AML-193 (cell line): Measurements from ENCODE around the gene CPT2.
"Not testable (repeated sequence)": the region's sequence is repeated elsewhere in the genome, so short reads cannot be mapped to it uniquely, and the experiment has no call there.

Experiments used
- DNase-seq, 2 experiments: peaks; one replicate each; lab custom pipeline; 2025; lab: John Stamatoyannopoulos, UW

The CPT2 gene

DNA sequence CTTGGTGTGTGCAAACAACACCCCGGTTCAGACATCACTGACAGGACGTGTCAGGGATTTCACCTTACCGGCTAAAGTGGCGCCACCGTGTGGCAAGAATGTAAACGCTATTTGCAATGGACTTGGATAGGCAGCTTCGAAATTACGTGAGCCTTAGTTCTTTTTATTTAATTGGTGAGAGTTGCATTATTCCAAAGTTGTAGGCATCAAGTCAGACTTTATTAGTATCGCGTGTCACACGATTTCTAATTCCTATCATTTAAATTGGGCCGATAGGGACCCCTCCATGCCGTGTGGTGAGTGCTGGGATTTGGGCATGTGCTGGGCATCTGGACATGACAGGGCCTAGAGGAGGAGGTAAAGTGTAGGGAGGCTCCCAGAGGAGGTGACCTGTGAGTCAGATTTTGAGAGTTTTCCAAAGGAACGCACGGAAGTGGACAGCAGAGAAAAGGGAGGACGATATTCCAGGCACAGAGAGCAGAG lies 14.5 kb upstream of the CPT2 start:
- peak; percentile 57 to 63 for DNase-seq

DNA sequence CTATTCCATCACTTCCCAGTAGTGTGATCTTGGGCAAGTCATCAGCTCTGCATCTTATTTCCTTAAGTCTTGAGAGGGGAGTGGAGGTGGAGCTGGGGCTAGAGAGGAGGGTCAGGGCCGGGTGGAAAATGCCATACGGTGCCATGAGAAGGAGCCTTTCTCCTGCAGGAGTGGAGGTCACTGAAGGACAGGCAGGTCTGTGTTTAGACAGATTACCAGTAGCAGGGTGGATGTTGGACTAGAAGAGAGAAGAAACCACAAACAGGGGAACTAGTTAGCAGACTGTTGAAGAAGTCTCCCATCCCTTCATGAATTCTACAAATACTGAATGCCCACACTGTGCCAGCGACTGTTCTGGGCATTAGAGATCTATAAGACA lies 13.9 kb upstream of the CPT2 start:
- no peak for DNase-seq

DNA sequence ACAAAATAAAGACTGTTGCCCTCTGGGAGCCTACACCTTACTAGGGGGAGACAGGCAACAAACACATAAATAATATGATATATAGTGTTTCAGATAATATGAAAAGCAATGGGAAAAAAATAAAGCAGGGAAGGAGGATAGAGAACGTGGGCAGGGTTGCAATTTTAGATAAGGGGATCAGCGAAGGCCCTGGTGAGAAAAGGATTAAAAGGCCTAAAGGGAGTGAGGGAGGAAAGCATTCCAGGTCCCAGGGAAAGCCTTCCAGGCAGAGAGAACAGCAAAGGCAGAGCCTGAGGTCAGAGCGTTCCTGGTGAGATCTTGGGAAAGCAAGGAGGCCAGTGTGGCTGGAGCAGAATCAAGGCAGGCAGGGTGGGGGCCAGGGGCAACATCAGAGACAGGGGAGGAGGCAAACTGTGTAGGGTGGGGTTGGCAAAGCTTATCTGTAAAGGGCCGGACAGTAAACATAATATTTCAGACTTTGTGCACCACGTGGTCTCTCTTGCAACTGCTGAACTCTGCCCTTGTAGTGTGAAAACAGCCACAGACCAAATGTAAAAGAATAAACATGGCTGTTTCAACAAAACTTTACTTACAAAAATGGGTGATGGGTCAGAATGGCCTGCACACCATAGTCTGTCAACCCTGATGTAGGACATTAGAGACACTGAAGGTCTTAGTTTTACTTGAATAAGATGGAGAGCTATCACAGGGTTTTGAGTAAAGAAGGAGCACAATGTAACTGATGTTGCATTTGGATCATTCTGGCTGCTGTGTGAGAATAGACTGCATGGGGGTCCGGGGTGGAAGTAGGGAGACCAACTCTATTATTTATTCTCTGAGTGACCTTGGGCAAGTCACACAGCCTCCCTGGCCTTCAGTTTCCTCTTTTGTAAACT lies 13.3 kb upstream of the CPT2 start:
- DNase-seq, result no peak

DNA sequence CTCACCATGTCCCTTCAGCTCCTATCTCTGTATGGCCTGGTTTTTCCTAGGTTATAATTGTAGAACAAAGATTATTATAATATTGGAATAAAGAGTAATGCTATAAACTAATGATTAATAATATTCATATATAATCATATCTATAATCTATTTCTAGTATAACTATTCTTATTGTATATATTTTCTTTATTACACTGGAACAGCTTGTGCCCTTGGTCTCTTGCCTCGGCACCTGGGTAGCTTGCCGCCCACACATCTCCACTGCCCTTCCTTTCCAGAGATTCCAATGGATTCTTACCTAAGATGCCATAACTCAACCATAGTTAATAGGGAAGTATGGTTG lies 10.7 kb upstream of the CPT2 start:
- not testable (repeated sequence) for DNase-seq

DNA sequence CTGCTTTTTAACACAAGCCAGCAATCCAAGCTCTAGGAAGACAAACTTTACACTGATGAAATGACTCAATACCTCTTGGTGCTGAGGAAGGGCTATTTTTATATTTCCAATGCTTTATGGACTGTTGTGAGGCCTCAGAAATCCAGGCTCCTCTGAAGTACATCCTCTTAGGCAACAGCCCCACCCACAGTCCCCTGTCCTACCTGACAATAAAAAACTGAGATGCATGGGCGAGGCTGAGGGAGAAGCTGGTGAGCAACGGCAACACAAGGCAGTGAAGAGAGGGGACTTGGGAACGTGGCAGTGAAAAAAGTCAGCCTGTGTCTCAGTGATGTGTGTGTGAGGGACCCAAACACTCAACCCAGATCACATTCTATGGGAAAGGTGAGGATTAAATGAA lies 10.1 kb upstream of the CPT2 start:
- no peak for DNase-seq

DNA sequence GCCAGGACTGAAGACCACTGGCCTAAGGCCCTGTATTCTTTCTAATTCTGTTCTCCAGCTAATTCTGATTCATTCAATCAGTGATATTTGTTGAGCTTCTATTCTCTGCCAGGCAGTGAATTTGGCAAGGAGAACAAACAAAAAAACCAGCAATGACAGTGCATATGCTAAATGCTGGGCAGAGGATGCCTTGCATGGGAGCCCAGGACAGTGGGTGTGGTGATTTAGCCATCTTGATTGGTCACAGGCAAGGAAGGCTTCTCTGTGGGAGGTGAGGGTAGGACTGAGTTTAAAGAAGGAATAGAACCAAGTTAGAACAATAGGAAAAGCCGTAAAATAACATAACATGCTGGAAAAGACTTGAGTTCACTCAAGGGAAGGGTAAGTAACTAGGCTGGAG lies 9.2 kb upstream of the CPT2 start:
- DNase-seq, result no peak

DNA sequence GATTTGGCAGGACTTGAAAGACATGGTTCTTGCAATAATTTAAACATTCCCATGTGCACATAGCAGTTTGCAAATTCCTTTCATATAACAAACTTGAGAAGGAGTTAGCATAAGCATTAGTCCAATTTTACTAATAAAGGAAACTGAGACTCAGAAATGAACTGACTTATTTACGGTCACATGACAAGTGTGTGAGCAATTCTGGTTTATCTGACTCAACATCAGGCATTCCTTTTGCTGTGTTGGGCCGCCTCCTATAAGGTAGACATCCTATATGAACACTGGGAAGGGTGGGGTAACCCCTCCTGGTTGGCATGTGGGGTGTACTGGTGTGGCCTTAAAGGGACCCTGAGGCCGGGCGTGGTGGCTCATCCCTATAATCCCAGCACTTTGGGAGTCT lies 8.5 kb upstream of the CPT2 start:
- DNase-seq, result no peak

DNA sequence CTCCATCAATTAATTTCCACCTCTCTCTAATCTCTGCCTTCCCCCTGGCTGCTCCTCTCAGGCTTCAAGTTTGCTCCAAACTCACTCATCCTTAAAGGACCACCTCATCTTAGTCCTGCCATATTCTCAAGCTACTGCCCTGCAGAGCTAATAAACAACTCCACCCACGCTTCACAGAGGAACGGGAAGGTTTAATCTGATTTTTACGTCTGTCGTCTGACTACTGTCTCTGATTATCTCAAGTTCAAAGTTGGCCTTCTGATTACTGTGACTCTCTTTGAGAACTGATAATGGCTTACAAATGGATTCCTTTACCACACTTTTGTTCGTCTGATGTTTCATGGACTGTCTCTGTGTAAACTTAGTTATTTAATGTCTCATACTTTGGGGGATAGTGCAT lies 7.6 kb upstream of the CPT2 start:
- no peak for DNase-seq

DNA sequence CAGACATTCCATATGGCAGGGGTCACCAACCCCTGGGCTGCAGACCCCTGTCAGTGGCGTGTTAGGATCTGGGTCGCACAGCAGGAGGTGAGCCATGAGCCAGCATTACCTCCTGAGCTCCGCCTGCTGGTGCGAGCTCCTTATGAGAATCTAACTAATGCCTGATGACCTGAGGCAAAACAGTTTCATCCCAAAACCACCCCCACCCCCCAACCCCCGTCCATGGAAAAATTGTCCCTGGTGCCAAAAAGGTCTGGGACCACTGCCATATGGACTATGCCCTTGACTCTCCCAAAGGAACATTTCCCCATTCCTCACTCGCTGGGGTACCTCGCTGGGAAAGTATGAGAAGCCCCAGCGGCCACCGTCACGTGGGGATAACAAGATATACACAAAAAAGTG lies 6.4 kb upstream of the CPT2 start:
- no peak for DNase-seq

DNA sequence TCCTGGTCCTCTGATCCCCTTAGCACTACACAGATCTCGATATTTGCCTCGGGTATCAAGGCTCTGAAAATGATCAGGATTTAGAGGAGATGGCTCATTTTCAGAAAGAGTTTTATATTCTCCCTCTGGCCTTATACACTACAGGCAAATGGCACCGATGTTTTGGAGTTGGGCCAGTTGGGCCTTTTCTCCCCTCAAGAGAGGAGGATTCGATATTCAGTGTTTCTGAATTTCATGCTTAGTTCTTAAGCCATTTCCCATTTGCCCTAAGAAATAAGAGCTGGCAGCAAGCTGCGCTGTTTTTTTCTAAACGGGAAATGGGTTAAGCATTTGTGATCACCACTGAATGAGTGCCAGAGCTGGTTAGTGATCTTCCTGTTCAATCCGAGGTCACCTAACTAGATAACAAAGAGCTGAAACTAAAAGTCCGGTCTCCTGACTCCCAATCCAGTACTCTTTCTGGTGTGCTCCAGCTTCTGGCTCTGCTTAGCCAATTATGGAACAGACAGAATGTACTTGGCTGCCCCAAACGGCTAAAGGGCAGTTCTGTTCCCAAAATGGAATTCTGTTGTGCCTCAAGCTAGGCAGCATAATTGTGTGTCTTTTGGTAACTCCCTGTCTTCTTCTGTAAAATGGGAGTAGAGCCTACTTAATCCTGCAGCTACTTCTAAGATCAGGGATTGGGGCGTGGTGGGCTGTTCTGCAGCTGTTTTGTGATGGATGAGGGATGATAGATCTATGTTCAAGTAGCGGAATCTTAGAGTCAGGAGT lies 1.2 kb upstream of the CPT2 start:
- no peak for DNase-seq

DNA sequence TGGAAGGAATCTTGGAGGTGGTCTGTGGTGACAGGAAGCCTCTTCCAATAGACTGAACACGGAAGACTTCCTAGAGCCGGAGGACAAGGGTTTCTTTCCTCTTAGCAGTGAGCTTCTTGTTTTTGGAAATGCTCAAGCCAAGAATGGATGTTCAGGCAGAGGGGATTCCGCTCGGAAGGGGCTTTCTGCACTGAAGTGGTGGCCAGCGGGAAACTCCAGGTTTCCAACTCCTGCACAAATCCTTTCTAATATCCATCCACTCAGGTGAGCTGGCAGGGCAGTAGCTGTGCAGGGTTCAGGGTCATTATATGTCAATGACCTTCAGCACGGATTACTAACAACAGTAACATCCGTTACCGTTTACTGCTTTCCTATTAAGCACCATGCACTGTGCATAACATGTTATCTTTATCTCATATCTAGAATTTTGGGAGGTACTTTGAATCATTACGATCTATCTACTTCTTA lies 573 bp upstream of the CPT2 start:
- DNase-seq, result no peak

DNA sequence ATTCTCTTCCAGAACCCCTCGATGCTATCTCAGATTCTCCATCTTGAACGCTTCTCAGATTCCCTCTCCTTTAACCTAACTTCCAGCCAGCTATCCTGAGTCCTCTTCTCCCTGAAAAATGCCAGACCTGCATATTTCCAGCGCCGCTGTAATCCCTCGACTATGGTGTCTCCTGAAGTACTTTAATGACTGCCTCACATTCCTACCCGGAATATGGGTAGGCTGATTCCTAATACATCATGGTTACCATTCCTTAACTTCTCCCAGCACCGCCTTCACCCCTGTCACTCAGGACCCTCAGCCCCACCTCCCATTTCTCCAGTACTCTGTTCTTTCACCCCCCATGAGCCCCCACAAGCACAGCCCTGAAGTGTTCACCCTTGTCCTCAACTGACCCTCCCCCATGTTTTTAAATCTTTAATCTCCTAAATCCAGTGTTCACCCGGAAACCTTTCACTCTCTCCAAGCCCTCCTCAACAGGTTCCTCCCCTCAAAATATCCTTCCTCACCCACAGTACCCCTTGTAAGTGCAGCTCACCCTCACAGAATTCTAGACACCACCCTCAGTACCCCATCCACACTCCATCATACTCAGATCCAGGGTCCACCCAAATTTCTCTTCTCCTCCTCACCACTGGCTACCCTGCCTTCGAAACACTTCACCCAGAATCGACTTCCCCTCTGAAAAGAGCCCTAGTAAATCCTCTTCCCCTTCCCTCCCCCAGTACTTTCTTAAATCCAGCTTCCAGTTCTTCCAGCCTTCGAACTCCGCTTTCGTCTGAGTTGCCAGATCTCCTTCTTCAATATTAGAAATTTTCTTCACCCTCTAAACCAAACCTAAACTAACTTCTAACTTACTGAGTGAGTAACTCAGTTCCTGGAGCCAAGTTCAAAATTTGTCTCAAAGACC lies 922 bp downstream of the CPT2 start:
- DNase-seq, result peak; percentile 32 to 42

DNA sequence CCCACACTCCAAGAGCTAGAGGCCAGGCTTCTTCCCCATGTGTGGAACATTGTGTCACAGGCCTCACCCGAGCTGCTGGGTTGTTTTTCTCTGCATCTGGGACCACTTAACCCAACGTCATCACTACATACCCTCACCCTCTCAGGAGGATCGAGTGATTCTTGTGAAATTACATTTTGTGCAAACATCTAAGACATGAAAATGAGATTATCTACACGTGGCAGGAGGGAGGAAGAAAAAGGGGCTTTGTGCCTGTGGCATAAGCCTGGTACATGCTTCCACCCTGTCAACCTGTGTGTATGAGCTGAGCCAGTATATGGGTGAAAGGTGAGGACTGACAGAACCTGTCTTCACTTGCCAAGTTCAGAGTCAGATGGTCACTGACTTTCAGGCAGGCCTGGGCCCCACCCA lies 1.6 kb downstream of the CPT2 start:
- DNase-seq, result no peak

DNA sequence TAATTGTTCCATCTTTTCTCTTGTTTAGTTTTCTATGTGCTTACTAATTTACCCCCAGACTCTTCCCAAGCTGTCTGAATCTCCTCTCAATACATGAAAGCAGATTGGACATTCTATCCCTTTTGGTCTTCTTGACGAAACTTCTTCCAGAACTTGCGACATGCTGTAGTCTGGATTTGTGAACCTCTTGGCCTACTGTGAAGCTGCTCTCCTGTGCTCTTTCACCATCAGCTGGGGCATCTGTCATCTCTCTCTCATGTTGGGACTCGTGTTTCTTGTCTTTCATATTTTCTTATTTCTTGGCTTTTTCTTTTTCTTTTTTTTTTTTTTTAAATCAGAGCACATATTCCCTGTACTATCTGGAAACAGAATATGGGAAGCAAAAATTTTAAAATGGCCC lies 6.8 kb downstream of the CPT2 start:
- no peak for DNase-seq

DNA sequence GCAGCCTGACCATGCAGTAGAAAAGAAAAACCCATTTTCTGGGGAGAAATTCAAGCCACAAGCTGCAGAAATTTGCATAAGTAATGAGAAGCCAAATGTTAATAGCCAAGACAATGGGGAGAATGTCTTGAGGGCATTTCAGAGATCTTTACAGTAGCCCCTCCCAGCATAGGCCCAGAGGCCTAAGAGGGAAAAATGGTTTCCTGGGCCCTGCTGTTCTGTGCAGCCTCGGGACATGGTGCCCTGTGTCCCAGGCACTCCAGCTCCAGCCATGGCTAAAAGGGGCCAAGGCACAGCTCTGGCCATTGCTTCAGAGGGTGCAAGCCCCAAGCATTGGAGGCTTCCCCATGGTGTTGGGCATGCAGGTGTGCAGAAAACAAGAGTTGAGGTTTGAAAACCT lies 8.9 kb downstream of the CPT2 start:
- DNase-seq, result not testable (repeated sequence)

DNA sequence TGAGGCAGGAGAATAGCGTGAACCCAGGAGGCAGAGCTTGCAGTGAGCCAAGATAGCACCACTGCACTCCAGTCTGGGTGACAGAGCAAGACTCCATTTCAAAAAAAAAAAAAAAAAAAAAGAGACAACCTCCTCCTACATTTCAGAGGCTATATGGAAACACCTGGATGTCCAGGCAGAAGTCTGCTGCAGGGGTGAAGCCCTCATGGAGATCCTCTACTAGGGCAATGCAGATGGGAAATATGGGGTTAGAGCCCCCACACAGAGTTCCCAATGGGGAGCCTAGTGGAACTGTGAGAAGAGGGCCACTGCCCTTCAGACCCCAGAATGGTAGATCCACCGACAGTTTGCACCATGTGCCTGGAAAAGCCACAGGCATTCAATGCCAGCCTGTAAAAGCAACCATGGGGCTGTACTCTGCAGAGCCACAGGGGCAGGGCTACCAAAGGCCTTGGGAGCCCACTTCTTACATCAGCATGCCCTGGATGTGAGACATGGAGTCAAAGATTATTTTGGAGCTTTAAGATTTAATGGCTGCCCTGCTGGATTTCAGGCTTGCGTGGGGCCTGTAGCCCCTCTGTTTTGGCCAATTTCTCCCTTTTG lies 9.6 kb downstream of the CPT2 start:
- not testable (repeated sequence) for DNase-seq

DNA sequence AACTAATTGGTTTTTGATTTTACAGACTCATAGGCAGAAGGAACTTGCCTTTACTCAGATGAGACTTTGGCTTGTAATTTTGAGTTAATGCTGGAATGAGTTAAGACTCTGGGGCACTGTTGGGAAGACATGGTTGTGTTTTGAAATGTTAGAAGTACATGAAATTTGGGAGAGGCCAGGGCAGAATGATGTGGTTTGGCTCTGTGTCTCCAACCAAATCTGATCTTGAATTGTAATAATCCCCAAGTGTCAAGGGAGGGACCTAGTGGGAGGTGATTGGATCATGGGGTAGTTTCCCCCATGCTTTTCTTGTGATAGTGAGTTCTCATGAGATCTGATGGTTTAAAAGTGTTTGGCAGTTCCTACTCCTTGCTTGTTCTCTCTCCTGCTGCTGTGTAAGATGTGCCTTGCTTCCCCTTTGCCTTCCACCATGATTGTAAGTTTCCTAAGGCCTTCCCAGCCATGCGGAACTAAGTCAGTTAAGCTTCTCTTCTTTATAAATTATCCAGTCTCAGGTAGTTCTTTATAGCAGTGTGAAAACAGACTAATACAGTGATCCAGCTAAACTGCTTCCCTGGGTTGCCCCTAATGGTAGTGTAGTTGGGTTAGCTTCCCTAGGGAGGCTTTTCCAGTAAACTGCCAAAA lies 10.2 kb downstream of the CPT2 start:
- DNase-seq, result no peak

DNA sequence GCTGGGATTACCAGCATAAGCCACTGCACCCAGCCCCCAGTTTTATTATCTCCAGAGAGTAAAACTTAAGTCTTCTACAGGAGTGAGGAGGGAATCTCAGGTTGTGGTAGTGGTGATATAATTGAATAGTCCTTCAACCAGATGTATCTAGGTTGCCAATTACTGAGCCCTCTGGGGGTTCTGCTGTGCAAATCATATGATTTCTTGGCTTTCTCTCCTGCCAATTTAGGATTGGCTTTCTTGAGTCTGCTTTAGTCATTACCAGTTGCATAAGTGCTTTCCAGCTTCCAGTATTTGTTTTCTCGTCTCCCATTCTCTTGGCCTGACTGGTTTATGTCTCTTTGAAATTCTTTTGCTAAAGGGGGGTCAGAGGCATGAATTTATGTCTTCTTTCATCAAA lies 11.1 kb downstream of the CPT2 start:
- no peak for DNase-seq

DNA sequence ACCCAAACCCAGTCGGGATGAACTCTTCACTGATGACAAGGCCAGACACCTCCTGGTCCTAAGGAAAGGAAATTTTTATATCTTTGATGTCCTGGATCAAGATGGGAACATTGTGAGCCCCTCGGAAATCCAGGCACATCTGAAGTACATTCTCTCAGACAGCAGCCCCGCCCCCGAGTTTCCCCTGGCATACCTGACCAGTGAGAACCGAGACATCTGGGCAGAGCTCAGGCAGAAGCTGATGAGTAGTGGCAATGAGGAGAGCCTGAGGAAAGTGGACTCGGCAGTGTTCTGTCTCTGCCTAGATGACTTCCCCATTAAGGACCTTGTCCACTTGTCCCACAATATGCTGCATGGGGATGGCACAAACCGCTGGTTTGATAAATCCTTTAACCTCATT lies 13.7 kb downstream of the CPT2 start:
- no peak for DNase-seq

DNA sequence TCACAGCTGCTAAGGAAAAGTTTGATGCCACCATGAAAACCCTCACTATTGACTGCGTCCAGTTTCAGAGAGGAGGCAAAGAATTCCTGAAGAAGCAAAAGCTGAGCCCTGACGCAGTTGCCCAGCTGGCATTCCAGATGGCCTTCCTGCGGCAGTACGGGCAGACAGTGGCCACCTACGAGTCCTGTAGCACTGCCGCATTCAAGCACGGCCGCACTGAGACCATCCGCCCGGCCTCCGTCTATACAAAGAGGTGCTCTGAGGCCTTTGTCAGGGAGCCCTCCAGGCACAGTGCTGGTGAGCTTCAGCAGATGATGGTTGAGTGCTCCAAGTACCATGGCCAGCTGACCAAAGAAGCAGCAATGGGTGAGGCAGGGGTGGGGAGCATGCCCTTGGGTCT lies 14.3 kb downstream of the CPT2 start:
- no peak for DNase-seq

DNA sequence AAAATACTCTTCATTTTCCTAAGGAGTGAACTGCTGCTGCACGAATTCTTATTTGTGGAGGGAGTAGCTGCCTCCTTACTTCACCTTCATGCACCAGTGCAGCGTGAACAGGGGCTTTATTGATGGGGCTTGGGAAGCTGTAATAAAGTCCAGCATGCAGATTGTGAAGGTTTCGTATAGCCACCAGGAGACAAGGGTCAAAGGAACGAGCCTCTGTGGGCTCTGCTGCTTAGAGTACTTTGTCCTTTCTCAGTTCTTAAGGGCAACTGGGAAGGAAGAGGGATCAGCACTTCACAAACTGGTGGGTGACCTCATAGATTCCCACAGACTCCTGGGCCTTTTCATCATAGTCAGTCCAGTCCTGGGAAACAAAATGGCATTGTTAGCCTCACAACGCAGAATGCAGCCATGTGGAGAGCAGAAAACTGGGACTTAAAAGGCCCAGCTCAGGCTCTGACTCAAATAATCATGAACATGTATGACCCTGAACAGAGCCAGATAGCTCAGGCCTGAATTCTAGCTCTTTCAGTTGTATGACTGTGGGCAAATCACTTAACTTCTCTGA lies 17.8 kb downstream of the CPT2 start:
- no peak for DNase-seq
